Panc1 (cell line): ENCODE results near the gene HMCN2.

Experiments
- POLR2AphosphoS5 ChIP-seq: IDR thresholded peaks from 2 replicates; pipeline ENCODE4 v1.6.1; 2012; ENCODE audit warnings: mild to moderate bottlenecking, low read depth, low read length, moderate library complexity
- TCF7L2 ChIP-seq: IDR thresholded peaks from 2 replicates; pipeline ENCODE4 v1.6.1; 2011; ENCODE audit warnings: mild to moderate bottlenecking, low read depth, low read length, inconsistent platforms
- TF ChIP-seq, protein P1 (sequence below): fragments of 450-650 bp; IDR thresholded peaks from 2 replicates; pipeline ENCODE4 v1.5.1; 2017; ENCODE audit warnings: mild to moderate bottlenecking

DNA sequence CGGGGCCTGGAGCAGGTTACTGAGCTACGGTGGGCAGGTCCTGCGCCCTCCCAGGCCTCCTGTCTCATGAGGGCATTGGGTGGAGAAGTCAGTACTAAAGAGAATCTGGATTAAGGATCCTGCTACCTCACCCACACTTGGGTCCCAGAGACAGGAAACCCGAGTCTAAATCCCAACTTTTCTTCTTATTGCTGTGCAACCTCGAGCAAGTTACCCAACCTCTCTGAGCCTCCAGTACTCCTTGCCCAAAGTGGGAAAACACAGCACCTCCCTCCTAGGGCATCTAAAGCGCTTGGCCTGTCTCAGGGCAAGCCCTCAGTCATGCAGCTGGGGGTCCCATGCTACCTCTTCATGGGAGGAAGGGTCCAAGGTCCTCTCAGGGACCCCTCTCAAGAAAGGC lies 207.4 kb downstream of the HMCN2 start:
- no peak for TF ChIP-seq POLR2AphosphoS5
- TF ChIP-seq, protein P1, sequence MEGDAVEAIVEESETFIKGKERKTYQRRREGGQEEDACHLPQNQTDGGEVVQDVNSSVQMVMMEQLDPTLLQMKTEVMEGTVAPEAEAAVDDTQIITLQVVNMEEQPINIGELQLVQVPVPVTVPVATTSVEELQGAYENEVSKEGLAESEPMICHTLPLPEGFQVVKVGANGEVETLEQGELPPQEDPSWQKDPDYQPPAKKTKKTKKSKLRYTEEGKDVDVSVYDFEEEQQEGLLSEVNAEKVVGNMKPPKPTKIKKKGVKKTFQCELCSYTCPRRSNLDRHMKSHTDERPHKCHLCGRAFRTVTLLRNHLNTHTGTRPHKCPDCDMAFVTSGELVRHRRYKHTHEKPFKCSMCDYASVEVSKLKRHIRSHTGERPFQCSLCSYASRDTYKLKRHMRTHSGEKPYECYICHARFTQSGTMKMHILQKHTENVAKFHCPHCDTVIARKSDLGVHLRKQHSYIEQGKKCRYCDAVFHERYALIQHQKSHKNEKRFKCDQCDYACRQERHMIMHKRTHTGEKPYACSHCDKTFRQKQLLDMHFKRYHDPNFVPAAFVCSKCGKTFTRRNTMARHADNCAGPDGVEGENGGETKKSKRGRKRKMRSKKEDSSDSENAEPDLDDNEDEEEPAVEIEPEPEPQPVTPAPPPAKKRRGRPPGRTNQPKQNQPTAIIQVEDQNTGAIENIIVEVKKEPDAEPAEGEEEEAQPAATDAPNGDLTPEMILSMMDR, result no peak
- TF ChIP-seq TCF7L2, result no peak
